Erythroblast (primary cell): ENCODE data around the gene PPP1R18.

Source experiments
- GATA1 ChIP-seq: IDR thresholded peaks from 2 replicates; pipeline ENCODE4 v1.6.1; 2011; ENCODE audit warnings: low read depth, mild to moderate bottlenecking, control low read depth, low read length, moderate library complexity
- POLR2A ChIP-seq: IDR thresholded peaks from 2 replicates; pipeline ENCODE4 v1.6.1; 2011; ENCODE audit warnings: mild to moderate bottlenecking, low read length

- no peak for TF ChIP-seq POLR2A
- no peak for TF ChIP-seq GATA1
Measured at GRCh38 chr6:30646450-30647241, 39.8 kb downstream of the PPP1R18 start, which contains the start of gene C6orf136.
